A549 (cell line): ENCODE results near the gene EPHB6. TPM values are rescaled to one million over a fixed set of nuclear protein-coding genes. Genes with fewer than 3 reads are reported as not detected.

Source experiments
- polyA plus RNA-seq, 4 experiments: library from polyadenylated mRNA; depleted of rRNA in 3 of 4; stranded (reverse); fragments of >200 nt; fragmentation: RNase III in 1 of 4; extraction: RNeasy Plus Mini Kit Qiagen cat#74134 plus additional on column Dnase treatment in 1 of 4; gene quantifications; 2 replicates in 3 of 4; 3 replicates in 1 of 4; pipeline ENCODE4 v1.2.3, GENCODE V29; 2011 to 2017

EPHB6 gene
- polyA plus RNA-seq, 2 of the 4 experiments (the other 2 are of a cell fraction), result 0.26 to 0.37 TPM

Other genes with a start within 250 kb of the EPHB6 start
- not detected in 2 replicates for gene PRSS1, start 105.6 kb upstream of the EPHB6 start, polyA plus RNA-seq (2011; rRNA removed)
- gene PRSS1, start 105.6 kb upstream of the EPHB6 start, polyA plus RNA-seq (2017; fragmentation: RNase III; extraction: RNeasy Plus Mini Kit Qiagen cat#74134 plus additional on column Dnase treatment), result not detected in 3 replicates
- gene PRSS2, start 84.1 kb upstream of the EPHB6 start, polyA plus RNA-seq (2011; rRNA removed), result not detected in 2 replicates
- not detected in 3 replicates for gene PRSS2, start 84.1 kb upstream of the EPHB6 start, polyA plus RNA-seq (2017; fragmentation: RNase III; extraction: RNeasy Plus Mini Kit Qiagen cat#74134 plus additional on column Dnase treatment)
- 0.04 TPM in 1 of 2 replicates, not detected in the other for gene TRPV6, start 30.7 kb downstream of the EPHB6 start, polyA plus RNA-seq (2011; rRNA removed)
- gene TRPV6, start 30.7 kb downstream of the EPHB6 start, polyA plus RNA-seq (2017; fragmentation: RNase III; extraction: RNeasy Plus Mini Kit Qiagen cat#74134 plus additional on column Dnase treatment), result not detected in 3 replicates
- not detected in 2 replicates for gene TRPV5, start 78.7 kb downstream of the EPHB6 start, polyA plus RNA-seq (2011; rRNA removed)
- not detected in 3 replicates for gene TRPV5, start 78.7 kb downstream of the EPHB6 start, polyA plus RNA-seq (2017; fragmentation: RNase III; extraction: RNeasy Plus Mini Kit Qiagen cat#74134 plus additional on column Dnase treatment)
- gene LLCFC1, start 84.4 kb downstream of the EPHB6 start, polyA plus RNA-seq (2011; rRNA removed), result not detected in 2 replicates
- gene LLCFC1, start 84.4 kb downstream of the EPHB6 start, polyA plus RNA-seq (2017; fragmentation: RNase III; extraction: RNeasy Plus Mini Kit Qiagen cat#74134 plus additional on column Dnase treatment), result not detected in 3 replicates
- gene KEL, start 107.3 kb downstream of the EPHB6 start, polyA plus RNA-seq (2011; rRNA removed), result 0.14 and 0.33 TPM in 2 replicates
- not detected in 3 replicates for gene KEL, start 107.3 kb downstream of the EPHB6 start, polyA plus RNA-seq (2017; fragmentation: RNase III; extraction: RNeasy Plus Mini Kit Qiagen cat#74134 plus additional on column Dnase treatment)
- not detected in 2 replicates for gene OR9A2, start 172.1 kb downstream of the EPHB6 start, polyA plus RNA-seq (2011; rRNA removed)
- gene OR9A2, start 172.1 kb downstream of the EPHB6 start, polyA plus RNA-seq (2017; fragmentation: RNase III; extraction: RNeasy Plus Mini Kit Qiagen cat#74134 plus additional on column Dnase treatment), result not detected in 3 replicates
- not detected in 2 replicates for gene OR6V1, start 197.3 kb downstream of the EPHB6 start, polyA plus RNA-seq (2011; rRNA removed)
- not detected in 3 replicates for gene OR6V1, start 197.3 kb downstream of the EPHB6 start, polyA plus RNA-seq (2017; fragmentation: RNase III; extraction: RNeasy Plus Mini Kit Qiagen cat#74134 plus additional on column Dnase treatment)